GM21526 (cell line): Measurements from ENCODE around the gene CALCB.
"Not testable (repeated sequence)": the region's sequence is repeated elsewhere in the genome, so short reads cannot be mapped to it uniquely, and the experiment has no call there.

Experiments
- ATAC-seq: cut with Tn5 transposase; IDR thresholded peaks from one replicate; pipeline ENCODE4 v1.9.1; 2021; ENCODE audit warnings: moderate library complexity; ENCODE audit not compliant: unreplicated experiment, low FRiP score

Gene CALCB, protein sequence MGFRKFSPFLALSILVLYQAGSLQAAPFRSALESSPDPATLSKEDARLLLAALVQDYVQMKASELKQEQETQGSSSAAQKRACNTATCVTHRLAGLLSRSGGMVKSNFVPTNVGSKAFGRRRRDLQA

DNA sequence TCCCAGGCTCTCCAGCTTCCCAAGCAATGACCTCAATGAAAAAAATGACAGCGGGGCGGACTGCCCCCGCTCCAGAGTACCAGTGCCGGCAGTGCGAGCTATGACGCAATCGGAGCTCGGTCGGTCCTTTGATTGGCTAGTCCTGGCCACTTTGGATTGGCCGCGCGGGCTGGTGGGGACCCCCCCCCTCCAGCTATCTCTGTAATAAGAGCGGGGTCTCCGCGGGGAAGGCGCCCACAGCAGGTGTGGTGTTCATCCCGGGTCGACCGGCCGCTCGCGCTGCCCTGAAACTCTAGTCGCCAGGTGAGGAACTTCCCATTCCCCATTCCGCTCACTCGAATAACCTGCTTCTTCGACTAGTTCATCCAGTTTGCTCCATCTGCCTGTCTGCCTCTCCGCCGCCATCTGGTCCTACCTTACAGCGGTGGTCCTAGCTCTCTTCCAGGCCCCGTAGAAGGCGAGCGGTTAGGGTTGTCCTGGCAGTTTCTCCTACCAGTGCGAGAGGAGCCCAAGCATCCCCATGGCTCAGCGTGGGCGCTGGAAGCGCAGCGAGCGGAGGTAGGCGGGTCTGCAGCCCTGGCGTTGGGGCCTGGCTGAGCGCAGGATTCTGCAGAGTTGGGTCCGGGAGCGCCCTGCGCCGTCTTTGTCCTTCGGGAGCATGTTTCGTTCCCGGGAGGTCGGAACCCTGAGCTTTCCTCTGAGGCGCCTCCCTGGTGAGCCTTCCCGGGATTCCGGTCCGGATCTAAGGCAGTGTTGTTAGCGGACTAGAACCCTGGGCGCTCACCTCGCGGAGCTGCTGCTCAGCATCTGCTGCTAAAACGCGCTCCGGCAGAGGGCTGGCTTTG lies at the start of gene CALCB:
TSS of gene CALCB (plus strand) at position 233 of the 845 bp plus-strand sequence. CDS start 1,126 bp downstream, outside the sequence.
- peak; percentile 10 for ATAC-seq

DNA sequence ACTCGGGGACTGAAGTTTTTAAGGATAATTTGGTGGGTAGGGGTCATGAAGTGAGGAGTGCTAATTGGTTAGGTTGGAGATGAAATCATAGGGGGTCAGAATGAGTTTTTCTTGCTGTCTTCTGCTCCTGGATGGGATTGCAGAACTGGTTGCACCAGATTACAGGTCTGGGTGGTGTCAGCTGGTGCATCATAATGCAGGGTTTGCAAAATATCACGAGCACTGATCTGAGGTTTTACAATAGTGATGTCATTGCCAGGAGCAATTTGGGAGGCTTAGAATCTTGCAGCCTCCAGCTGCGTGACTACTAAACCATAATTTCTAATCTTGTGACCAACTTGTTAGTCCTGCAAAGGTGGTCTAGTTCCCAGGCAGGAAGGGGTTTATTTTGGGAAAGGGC lies 46.4 kb upstream of the CALCB start:
- ATAC-seq, result no peak

DNA sequence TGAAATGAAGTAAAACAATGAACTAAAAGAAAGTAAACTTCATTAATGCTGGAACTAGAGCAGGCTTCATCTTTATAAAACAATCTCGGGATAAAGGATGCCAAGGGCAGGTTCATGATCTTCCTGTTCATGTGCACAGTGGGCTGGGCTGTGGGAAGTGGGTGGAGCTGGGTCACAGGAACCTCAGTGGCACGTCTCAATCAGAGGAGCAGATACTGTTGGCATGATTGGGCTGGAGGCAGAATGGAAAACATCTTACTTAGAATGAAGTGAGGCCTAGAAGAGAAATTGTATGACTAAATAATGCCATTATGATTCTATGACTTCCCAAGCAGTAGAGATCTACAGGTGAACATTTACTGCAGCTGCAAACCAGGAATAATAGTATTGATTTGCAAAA lies 45.4 kb upstream of the CALCB start:
- no peak for ATAC-seq

DNA sequence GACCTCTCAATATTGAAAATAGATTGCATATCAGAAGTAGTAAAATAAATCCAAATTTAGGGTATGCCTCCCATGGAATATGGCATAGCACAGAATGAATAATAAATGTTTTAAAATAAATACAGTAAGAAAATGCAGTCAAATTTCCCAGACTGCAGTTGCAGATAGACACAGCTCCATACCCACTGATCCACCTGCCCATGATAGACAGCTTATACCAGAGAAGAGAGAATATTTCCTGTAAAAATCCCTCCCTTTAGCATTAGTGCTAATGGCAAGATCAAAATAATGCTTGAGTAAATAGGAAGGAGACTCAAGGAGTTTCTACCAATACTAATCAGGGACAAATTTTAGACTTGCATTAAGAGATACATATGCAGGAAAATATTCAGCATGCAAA lies 45.0 kb upstream of the CALCB start:
- no peak for ATAC-seq

DNA sequence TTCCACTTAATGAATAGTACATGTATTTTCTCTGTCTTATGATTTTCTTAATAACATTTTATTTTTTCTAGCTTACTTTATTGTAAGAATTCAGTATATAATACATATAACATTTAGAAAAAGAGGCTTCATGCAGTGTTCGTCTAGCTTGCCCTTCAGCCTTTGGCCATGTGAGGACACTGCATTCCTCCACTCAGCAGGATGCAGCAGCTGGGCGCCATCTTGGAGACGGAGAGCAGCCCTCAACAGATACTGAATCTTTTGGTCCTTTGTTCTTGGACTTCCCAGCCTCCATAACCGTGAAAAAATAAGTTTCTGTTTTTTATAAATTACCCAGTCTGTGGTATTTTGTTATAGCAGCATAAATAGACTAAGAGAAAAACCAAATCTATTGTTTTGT lies 41.4 kb upstream of the CALCB start:
- ATAC-seq, result not testable (repeated sequence)

DNA sequence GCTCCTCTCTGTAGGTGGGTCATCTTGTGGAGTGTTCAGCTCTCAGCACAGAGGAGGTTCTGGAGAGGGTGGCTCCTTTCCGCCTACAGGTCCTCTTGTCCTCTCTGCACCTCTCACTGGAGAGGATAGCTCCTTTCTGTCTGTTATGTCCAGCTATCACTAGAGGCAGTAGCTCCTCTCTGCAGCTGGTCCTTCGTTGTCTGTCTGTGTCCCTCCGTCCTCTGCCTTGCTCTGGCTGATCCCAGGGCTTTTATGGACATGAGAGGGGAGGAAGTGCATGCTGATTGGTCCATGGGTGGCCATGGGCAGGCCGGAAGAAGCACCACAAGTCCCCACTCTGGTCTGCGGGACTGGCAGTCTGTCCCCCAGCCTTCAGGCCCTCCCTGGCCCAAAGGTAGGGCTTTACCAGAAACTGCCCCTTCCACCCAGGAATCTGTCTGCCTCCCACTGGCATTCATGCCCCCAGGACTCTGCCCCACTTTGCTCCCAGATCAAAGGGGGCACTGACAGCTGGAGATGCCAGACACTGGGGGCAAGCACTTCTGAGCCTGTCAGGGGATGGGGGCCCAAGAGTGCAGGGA lies 38.6 kb upstream of the CALCB start:
- no peak for ATAC-seq

DNA sequence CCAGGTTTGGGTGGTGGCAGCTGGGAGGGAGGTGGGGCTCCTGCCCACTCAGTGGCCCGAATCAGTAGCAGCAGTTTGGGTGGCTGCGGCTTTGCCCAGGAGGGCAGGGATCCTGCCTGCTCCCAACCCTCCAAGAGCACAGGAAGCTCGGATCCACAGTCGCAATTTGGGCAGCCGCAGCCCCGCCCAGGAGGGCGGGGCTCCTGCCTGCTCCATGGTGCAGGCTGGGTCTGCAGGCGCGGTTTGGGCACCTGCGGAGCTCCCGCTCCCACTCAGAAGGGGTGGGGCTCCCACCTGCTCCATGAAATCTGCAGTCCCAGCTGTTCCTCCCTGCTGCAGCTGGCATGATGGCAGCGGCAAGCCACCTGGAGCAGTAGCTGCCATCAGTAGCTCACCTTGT lies 38.1 kb upstream of the CALCB start:
- ATAC-seq, result no peak

DNA sequence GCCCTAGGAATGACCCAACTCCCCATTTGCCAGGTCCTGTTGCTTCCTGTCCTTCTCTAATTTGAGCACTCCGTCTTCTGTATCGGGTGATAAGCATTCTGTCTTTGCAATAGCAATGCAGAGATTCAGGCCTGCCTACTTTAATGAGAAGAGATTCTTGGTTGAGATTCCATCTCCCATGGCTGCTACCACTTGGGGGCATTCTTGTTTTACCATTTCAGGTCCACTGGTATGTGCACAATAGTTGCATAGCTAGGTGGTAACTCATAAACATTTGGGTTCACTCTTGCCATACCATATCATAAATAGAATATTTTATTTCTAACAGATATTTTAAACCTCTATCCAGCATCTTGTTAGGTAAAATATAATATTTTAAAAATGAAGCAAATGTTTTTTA lies 34.4 kb upstream of the CALCB start:
- ATAC-seq, result no peak

DNA sequence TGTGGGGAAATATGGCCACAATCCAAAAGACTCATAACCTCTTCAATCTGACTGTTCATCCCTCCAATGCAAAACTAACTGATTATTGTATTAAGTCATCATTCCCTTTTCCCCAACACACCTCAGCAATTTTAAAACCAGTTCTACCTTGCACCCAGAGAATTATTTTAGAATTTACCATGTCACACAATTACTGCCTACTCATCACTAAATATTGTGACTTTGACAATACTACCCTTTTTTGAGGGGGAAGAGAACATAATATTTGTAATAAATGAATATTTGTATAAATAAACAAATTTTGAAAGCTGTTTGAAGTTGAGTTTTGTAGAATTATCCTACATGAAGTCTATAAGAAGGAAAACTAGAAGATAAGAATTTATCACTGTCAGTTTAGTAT lies 28.2 kb upstream of the CALCB start:
- no peak for ATAC-seq

DNA sequence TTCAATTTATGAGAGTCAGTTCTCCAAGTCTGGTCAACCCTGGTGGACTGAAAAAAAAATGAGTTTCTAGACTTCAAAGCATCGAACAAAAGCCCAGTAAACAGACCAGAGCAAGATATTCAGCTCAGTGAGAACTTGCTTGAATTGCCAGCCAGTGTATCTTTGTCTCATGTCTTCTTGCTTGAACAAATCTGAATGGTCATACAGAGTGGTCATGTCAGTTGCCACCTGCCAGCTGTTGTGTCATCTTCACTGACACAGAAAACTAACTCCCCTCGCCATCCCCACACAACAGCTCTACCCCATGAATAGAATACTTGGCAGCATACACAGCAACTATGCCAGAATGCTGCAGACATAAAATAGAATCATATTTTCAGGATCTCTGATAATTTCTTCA lies 27.5 kb upstream of the CALCB start:
- no peak for ATAC-seq

DNA sequence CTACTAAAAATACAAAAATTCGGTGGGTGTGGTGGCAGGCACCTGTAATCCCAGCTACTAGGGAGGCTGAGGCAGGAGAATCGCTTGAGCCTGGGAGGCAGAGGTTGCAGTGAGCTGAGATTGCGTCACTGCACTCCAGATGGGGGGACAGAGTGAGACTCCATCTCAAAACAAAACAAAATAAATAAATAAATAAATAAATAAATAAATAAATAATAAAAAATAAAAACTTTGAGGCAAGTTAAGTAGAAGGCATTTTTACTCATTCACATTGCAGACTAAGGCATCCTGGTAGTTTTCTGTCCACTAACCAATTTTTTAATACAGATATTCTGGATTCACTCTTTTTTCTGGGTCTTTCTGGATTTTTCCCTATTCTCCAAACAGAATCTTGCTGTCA lies 26.7 kb upstream of the CALCB start:
- ATAC-seq, result not testable (repeated sequence)

DNA sequence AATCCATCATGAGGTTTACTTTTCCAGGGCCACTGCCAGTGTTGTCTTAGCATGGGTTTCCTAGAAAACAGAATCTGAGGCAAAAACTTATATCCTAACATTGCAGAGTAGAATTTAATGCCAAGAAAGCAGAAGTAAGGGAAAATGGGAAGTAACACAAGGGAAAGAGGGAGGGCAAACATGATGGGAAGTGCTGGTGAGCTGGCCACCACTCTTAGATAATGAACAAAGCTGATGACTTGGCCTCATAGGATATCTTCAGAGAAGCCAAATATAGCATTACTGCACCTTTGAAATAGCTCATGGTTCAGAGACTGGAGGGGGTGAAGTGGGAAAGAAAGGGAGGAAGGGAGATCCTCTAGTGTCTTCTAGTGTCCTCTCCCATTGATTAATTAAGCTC lies 24.8 kb upstream of the CALCB start:
- ATAC-seq, result no peak

DNA sequence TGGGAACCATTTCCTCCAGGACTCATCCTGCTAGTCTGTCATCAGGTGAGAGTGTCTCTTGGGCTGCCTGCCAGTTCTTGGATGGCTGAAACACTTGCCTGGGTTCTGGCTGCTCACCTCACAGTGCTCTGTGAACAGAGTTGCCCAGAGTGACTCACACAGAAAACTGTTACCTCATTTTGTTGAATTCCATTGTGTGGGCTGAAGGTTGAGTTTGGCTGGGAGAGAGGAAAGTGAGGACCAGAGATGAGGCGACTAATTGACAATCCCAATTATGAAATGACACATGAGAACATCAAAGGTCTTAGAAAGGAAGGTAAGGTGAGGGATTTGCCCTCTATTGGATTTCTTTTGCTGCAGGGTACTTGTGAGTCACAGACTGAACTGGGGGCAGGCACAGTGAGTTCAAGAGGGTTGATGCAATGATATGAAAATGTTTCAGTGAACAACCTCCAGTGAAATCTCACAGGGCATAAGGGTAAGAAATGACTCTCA lies 20.2 kb upstream of the CALCB start:
- no peak for ATAC-seq

DNA sequence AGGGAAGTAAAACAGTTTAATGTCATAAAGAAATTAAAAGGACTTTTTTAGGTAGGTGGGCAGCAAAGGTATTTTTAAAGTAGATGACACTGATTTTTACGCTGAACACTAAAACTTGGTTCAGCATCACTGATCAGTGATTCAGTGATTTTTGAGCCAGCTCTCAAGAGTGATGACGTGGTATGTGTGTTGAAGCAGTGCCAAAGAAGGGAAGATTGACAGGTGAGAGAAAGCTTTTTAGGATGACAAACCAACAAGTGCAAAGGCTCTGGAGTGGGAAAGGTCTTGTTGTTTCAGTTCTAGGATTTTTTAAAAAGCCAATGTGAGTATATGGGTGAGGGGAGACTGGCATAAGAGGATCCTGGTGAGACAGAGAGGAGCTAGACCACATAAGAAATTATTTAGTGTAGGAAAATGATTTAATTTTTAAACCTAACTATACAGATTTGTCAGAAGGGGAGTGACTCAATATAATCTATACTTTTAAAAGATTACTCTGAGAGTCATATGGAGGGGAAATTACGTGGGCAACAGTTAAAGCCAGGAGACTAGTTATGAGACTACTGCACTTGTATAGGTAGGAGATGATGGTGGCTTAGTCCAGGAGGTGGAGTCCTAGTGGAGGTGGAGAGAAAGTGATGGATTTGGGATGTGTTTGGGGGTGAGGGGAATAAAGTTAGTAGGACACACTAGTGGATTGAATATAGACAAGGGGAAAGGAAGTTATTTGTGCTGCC lies 17.6 kb upstream of the CALCB start:
- ATAC-seq, result no peak

DNA sequence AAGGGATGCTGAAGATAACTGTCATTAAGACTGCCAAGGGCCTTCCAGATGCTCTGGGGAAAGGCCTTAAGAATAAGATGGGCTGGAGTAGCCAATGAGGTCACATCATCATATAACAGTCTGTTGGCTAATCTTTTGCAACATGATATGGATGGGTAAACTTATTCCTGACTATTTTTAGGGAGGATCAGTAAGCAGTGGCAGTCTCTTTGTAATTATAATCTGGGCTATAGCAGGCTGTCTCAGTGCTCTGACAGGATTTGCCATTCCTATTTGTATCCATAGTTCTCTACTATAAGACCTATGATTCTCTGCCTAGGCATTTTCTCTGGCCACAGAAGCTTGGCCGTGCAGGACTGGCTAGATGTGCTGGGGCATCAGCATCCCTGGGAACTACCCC lies 16.1 kb upstream of the CALCB start:
- ATAC-seq, result no peak

DNA sequence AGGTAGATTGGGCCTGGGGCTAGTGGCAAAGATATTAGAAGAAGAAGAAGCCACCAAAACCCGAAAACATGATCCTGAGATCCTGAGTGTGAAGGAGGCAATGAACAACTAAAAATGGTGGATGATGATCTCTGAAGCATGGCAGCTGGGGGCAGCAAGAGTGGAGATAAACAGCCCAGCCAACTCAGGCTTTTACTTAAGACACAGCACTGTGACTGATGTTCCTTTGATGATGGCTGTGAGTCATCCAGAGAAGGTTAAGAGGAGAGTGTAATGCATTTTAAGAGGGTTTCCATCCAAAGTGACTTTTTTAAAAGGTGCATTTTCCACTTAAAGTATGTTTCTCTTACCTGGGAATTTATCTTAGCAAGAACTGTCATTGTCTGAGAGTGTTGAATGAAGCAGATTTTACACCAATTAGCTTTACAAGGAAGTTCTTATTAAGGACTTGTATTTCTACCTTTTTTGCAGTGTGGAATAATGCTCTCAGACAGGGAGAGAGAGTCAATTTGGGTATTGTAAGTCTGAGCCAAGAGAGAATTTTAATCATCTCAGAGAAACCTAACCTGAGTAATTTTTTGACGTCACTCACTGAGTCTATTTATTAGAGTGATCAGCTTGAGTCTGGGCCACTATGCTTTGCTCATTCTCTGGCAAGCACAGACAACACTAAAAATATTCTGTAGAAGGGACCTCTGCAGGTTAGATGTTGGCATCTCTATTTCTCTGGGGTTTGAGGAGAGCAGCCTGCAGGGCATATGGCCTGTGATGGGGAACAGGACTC lies 14.1 kb upstream of the CALCB start:
- ATAC-seq, result no peak

DNA sequence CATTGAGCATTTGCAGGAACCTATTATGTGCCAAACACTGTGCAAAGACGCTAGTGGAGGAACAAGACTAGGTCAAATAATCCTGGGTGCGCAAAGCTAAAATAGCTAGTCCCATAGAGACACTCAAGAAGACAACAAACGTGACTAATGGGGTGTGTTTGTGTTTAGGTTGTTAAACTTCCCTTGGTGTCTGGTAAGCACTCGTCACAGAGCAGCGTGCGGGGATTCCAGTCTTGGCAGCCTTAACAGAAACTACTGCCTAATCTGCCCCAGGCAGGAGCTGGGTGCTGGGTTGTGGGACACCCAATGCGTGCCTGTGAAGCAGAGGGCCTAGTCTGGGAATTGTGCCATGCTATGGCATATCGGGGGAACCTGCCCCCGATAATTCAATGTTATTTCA lies 10.8 kb upstream of the CALCB start:
- no peak for ATAC-seq

DNA sequence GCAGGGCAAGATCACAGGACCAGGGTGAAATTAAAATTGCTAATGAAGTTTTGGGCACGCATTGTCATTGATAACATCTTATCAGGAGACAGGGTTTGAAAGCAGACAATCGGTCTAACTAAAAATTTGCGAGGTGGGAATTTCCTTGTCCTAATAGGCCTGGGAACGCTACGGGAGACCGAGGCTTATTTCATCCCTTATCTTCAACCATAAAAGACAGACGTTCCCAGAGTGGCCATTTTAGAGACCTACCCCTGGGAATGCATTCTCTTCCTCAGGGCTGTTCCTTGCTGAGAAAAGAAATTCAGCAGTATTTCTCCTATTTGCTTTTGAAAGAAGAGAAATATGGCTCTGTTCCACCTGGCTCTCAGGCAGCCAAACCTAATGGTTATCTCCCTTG lies 3.6 kb upstream of the CALCB start:
- not testable (repeated sequence) for ATAC-seq

DNA sequence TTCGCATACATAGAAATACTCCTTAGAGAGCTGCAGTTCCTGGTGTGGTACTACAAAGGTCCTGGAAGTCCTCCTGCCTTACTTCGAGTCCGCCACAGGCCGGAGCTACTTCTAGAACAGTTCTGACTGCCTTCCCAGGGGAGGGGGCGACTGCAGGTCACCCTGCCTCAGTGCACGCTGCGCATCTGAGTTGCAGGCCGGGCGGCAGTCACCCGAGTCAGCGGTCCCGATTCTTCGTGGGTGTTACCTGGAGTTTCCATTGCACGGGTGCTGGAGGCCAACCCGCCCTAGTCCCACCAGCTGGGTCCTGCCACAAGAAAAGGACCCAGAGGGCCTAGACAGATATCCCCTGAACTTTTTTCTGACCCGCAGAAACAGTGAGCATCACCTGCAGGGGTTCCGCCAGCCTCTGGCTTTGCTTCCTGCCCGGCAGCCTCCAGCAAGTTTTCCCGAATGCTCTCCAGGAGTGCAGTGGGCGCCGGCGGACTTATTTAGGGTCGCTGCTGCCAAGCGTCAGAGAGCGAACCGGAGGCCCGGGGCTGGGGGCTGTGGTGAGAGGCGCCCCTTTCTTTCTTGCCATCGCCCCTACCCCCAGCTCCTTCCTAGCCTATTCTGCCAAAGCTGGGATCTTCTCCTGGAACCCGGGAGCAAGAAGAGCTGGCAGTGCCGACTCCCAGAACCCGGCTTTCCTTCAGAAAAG lies 1.7 kb upstream of the CALCB start:
- no peak for ATAC-seq
